HEK293 (cell line): ENCODE results near the gene MTG1.

ENCODE experiments used
- MZF1 ChIP-seq: fragments of 450-650 bp; formaldehyde crosslinking; IDR thresholded peaks from 2 replicates; pipeline ENCODE4 v1.5.1; 2017; ENCODE audit warnings: missing biosample characterization, missing genetic modification characterization, borderline replicate concordance
- TCF7L2 ChIP-seq: IDR thresholded peaks from 2 replicates; pipeline ENCODE4 v1.6.1; 2011; ENCODE audit warnings: low read depth, mild to moderate bottlenecking, inconsistent platforms, low read length, moderate library complexity, borderline replicate concordance
- YY1 ChIP-seq: fragments of 450-650 bp; formaldehyde crosslinking; IDR thresholded peaks from 2 replicates; pipeline ENCODE4 v1.5.1; 2018; ENCODE audit warnings: missing biosample characterization, missing genetic modification characterization
- ZNF112 ChIP-seq: fragments of 450-650 bp; formaldehyde crosslinking; IDR thresholded peaks from 2 replicates; pipeline ENCODE4 v1.5.0; 2017; ENCODE audit warnings: missing biosample characterization, missing genetic modification characterization
- ZNF121 ChIP-seq: fragments of 450-650 bp; formaldehyde crosslinking; IDR thresholded peaks from 2 replicates; pipeline ENCODE4 v1.5.1; 2016; ENCODE audit warnings: missing biosample characterization, missing genetic modification characterization
- ZNF175 ChIP-seq: fragments of 450-650 bp; formaldehyde crosslinking; IDR thresholded peaks from 2 replicates; pipeline ENCODE4 v1.5.1; 2016; ENCODE audit warnings: missing biosample characterization, missing genetic modification characterization
- ZNF184 ChIP-seq: fragments of 450-650 bp; IDR thresholded peaks from 2 replicates; pipeline ENCODE4 v1.5.1; 2018; ENCODE audit warnings: missing biosample characterization, mild to moderate bottlenecking, missing genetic modification characterization
- ZNF266 ChIP-seq: fragments of 450-650 bp; formaldehyde crosslinking; IDR thresholded peaks from 2 replicates; pipeline ENCODE4 v1.5.1; 2016; ENCODE audit warnings: missing biosample characterization, missing genetic modification characterization, low read depth
- ZNF311 ChIP-seq: fragments of 450-650 bp; formaldehyde crosslinking; IDR thresholded peaks from 2 replicates; pipeline ENCODE4 v1.5.1; 2017; ENCODE audit warnings: missing biosample characterization, missing genetic modification characterization, borderline replicate concordance
- ZNF391 ChIP-seq: fragments of 450-650 bp; formaldehyde crosslinking; IDR thresholded peaks from 2 replicates; pipeline ENCODE4 v1.5.1; 2016; ENCODE audit warnings: low read depth, missing biosample characterization, missing genetic modification characterization, borderline replicate concordance
- TF ChIP-seq, protein P1 (sequence below): fragments of 450-650 bp; formaldehyde crosslinking; IDR thresholded peaks from 2 replicates; pipeline ENCODE4 v1.5.1; 2016; ENCODE audit warnings: missing biosample characterization, missing genetic modification characterization
- TF ChIP-seq, protein P2 (sequence below): fragments of 450-650 bp; formaldehyde crosslinking; IDR thresholded peaks from 2 replicates; pipeline ENCODE4 v1.5.1; 2016; ENCODE audit warnings: missing biosample characterization, missing genetic modification characterization
- TF ChIP-seq, protein P3 (sequence below): fragments of 450-650 bp; formaldehyde crosslinking; IDR thresholded peaks from 2 replicates; pipeline ENCODE4 v1.5.1; 2016; ENCODE audit warnings: missing biosample characterization, missing genetic modification characterization

DNA sequence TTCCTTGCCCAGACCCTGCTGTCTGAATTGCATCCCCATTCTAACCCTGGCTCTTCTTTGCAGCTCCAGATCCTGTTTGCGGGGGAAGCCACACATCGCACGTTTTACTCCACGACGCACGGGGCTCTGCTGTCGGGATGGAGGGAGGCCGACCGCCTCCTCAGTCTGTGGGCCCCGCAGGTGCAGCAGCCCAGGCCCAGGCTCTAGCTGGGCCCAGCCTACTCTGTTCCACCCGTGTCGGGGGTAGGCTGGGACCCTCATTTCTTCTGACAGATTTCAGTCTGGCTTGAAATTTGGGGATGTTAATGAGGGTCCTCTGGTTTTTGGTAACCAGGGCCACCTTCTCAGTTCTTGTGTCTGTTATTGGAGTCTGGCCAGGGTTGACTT, 2.7 kb upstream of the MTG1 start:
- TF ChIP-seq, protein P1, sequence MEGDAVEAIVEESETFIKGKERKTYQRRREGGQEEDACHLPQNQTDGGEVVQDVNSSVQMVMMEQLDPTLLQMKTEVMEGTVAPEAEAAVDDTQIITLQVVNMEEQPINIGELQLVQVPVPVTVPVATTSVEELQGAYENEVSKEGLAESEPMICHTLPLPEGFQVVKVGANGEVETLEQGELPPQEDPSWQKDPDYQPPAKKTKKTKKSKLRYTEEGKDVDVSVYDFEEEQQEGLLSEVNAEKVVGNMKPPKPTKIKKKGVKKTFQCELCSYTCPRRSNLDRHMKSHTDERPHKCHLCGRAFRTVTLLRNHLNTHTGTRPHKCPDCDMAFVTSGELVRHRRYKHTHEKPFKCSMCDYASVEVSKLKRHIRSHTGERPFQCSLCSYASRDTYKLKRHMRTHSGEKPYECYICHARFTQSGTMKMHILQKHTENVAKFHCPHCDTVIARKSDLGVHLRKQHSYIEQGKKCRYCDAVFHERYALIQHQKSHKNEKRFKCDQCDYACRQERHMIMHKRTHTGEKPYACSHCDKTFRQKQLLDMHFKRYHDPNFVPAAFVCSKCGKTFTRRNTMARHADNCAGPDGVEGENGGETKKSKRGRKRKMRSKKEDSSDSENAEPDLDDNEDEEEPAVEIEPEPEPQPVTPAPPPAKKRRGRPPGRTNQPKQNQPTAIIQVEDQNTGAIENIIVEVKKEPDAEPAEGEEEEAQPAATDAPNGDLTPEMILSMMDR, result no peak
- TF ChIP-seq YY1 (tag by site-specific recombination) (no peak), ZNF175 (no peak), ZNF121 (tag by site-specific recombination) (no peak), TCF7L2 (no peak), ZNF391 (tag by site-specific recombination) (no peak), ZNF311 (tag by site-specific recombination) (no peak), ZNF112 (no peak), ZNF266 (no peak), MZF1 (no peak), ZNF184 (tag by site-specific recombination) (no peak)
- TF ChIP-seq, protein P2, sequence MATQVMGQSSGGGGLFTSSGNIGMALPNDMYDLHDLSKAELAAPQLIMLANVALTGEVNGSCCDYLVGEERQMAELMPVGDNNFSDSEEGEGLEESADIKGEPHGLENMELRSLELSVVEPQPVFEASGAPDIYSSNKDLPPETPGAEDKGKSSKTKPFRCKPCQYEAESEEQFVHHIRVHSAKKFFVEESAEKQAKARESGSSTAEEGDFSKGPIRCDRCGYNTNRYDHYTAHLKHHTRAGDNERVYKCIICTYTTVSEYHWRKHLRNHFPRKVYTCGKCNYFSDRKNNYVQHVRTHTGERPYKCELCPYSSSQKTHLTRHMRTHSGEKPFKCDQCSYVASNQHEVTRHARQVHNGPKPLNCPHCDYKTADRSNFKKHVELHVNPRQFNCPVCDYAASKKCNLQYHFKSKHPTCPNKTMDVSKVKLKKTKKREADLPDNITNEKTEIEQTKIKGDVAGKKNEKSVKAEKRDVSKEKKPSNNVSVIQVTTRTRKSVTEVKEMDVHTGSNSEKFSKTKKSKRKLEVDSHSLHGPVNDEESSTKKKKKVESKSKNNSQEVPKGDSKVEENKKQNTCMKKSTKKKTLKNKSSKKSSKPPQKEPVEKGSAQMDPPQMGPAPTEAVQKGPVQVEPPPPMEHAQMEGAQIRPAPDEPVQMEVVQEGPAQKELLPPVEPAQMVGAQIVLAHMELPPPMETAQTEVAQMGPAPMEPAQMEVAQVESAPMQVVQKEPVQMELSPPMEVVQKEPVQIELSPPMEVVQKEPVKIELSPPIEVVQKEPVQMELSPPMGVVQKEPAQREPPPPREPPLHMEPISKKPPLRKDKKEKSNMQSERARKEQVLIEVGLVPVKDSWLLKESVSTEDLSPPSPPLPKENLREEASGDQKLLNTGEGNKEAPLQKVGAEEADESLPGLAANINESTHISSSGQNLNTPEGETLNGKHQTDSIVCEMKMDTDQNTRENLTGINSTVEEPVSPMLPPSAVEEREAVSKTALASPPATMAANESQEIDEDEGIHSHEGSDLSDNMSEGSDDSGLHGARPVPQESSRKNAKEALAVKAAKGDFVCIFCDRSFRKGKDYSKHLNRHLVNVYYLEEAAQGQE (tag by site-specific recombination), result no peak
- TF ChIP-seq, protein P3, sequence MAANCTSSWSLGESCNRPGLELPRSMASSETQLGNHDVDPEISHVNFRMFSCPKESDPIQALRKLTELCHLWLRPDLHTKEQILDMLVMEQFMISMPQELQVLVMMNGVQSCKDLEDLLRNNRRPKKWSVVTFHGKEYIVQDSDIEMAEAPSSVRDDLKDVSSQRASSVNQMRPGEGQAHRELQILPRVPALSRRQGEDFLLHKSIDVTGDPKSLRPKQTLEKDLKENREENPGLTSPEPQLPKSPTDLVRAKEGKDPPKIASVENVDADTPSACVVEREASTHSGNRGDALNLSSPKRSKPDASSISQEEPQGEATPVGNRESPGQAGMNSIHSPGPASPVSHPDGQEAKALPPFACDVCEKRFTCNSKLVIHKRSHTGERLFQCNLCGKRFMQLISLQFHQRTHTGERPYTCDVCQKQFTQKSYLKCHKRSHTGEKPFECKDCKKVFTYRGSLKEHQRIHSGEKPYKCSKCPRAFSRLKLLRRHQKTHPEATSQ (tag by site-specific recombination), result no peak
